GM19193 (cell line): ENCODE data around the gene SRD5A1.

ENCODE experiments used
- POLR2A ChIP-seq: IDR thresholded peaks from 4 replicates; pipeline ENCODE4 v1.6.1; 2011; ENCODE audit not compliant: insufficient read depth, insufficient read length; ENCODE audit errors: extremely low read depth

The SRD5A1 gene

GRCh38 chr5:6632888-6633468, at the start of gene SRD5A1, which contains the start of gene NSUN2:
Gene SRD5A1 (plus strand): TSS chr5:6633440. CDS start chr5:6633577, 137 bp downstream.
Gene NSUN2 (minus strand): TSS chr5:6633044. CDS start chr5:6632979, 65 bp downstream.
- TF ChIP-seq POLR2A, result peak; percentile 88

DNA sequence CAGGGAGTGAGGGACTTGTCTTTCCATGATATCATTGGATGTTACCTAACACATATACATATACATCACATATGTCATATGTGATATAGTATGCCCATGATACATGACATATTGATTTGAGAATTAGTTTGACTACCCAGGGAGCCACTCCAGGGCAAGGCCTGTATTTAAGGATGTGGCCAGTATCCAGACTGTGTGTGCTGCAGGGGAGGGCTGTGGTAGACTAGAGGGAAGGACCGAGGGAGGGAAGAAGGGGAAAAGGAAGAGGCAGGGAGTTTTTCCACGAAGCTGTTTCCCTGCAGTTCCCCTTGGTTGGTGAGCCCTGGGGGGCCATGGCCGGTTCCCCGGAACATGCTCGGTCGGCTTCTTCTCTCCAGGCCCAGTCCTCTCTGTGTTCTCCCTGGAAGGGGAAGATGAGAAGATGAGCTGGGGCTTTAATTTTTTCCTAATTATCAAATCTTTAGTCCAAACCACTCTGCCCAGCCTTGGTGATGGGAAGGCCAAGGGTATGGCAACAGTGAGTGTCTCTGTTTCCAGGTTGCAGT, 49.1 kb upstream of the SRD5A1 start:
- no peak for TF ChIP-seq POLR2A

- no peak for TF ChIP-seq POLR2A
These were observed 48.5 kb upstream of the SRD5A1 start for GRCh38 chr5:6584727-6585126.

- no peak for TF ChIP-seq POLR2A
These were observed 48.1 kb upstream of the SRD5A1 start for GRCh38 chr5:6585168-6585567.

DNA sequence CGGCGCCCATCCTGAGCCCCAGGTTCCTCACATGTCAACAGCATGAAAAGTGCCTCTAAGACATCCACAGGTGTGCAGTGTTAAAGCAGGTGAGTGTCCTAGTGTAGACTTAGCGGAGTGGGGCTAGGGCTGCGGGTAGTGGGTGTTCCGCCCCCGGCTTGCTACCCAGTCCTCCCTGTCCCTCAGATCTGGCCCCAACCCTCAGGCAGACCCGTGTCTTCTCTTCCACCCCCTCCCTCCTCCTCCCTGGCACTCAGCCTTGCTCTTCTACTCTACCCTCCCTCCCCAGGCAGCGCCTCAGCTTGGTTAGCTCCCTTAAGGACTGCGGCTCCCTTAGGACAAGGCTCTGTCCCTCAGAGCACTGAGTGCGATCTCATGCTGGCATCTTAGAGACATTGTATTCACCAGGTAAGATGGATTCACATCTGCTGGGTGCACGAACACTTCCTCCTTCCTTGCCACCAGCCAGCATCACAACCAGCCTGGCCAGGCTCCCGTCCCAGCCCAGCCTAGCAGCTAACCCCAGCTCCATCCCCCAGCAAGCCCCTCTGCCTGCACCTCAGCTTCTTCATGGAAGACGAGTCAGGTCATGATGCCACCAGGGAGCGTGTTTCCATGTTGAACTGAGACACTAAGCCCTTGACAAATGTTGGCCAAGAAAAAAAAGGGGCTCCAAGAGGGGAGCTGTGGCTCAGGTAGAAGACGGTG, 47.1 kb upstream of the SRD5A1 start:
- no peak for TF ChIP-seq POLR2A

DNA sequence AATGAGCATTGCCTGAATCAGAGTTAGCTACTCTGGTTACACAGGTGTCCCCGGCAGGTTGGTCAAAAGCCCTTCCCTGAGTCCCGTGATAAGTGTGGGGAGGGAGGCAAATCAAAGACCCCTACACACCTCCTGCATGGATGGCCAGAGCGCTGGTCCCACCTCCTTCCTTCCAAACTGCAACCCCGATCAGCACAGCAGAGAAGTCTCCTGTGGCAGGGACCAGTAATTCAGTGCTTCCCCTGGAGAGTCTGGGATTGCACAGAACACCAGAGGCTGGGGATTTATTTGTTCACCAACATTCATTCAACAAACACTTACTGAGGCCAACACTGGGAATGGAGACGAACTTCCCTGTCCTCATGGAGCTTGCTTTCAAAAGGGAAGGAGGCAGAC, 46.6 kb upstream of the SRD5A1 start:
- no peak for TF ChIP-seq POLR2A

DNA sequence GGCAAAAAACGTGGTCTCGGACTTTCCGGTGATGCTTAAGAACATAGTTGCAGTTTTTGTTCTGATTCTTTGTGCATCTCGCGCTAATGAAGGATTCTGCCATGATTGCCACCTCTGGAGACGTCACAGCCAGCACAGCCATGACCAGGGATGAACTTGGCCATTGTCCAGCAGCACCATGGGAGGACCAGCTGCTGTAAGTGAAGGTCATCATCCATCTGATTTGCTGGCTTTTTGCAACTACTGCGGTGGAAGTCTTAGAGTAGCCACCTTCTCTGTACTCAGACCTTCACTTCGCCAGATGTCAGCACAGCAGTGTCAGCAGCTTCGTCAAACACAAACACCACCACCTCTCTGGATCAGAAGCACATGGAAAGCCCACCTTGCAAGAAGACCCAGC, 46.1 kb upstream of the SRD5A1 start:
- TF ChIP-seq POLR2A, result no peak

GRCh38 chr5:6590581-6590980, 42.7 kb upstream of the SRD5A1 start:
- no peak for TF ChIP-seq POLR2A

GRCh38 chr5:6591671-6592288, 41.5 kb upstream of the SRD5A1 start:
- TF ChIP-seq POLR2A, result no peak

DNA sequence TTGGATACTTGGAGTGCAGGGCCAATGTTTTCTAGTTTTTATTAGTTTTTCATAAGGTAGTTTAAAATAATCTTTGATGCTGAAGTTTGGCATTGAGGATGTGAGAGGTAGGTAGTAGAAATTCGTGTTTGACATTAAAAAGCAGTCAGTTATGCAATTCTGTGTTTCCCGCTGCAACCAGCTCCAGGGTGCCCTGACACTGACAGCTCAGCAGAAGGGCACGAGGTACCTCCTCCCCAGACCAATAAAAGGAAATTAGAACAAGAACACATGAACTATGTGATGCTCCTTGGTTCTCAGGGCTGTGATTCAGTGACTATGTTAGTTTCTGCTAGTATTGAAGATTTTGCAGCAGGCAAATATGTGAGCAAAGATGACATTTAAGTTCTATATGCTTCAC, 40.6 kb upstream of the SRD5A1 start:
- TF ChIP-seq POLR2A, result no peak

GRCh38 chr5:6593148-6594016, 39.9 kb upstream of the SRD5A1 start:
- TF ChIP-seq POLR2A, result no peak

DNA sequence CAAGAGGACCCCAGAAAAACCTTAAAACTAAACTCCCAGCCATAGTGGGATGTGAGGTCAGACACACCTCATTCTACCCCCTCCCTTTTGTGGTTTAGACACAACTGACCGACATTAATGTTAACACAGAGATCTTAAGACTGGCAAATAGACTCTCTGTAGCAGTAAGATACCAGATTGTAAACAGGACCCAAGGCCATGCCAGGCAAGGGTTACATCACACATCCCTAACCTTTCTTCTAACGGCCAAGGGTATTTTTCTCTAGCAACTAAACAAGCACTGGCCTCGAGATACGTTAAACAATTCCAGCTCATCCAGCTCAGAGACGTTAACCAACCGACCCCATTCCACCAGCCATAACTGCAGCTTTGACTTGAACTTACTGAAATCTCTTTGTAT, 39.2 kb upstream of the SRD5A1 start:
- TF ChIP-seq POLR2A, result no peak

GRCh38 chr5:6595405-6595804, 37.8 kb upstream of the SRD5A1 start:
- TF ChIP-seq POLR2A, result no peak

GRCh38 chr5:6596388-6596787, 36.9 kb upstream of the SRD5A1 start:
- no peak for TF ChIP-seq POLR2A

GRCh38 chr5:6597557-6597956, 35.7 kb upstream of the SRD5A1 start:
- TF ChIP-seq POLR2A, result no peak

DNA sequence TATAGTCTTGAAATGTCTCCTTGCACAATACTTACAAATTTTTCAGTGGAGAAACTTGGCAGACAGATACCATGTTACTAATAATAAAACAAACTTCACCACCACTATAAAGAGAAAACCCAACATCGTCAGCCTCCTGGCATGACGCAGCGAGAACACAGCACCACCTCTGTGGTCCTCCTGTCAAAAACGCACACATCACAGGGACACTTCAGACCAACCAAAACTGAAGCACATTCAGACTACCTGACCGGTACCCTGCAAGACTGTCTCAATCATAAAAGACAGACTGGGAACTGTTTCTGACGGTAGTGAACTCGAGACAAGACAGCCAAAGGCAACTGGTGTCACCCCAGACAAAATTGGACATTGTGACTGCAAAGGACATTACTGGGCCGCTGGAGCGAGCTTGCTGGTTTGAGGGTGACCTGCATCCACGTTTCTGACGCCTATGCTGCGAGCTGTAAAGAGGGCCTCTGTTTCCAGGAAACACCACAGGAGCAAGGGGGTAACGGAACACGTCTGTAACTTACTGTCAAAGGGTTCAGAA, 34.8 kb upstream of the SRD5A1 start:
- TF ChIP-seq POLR2A, result no peak

DNA sequence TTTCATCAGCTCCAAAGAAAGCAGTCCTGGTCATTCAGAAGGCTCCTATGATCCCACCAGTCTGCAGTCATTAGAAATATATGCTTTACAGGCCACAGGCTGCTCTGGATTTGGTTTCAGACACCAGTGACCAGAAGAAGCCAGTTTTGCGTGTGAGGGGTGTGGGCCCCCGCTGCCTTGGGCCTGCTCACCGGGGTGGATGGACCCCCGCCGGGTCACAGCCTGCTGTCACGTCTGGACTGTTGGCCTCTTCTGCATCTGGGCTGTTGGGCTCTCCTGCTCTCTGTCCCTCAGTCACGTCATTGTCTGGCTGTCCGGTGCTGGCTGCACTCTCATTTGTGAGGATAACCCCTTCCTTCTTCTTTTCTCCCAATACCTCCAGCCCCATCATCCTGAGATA, 33.5 kb upstream of the SRD5A1 start:
- no peak for TF ChIP-seq POLR2A
